GM19240 (cell line): Measurements from ENCODE around the gene NOL4L.

Experiments used
- DNase-seq: peaks from one replicate; pipeline ENCODE4 v3.0.0; 2011; ENCODE audit warnings: low spot score; ENCODE audit not compliant: insufficient read length

Gene NOL4L

GRCh38 chr20:32563311-32564272, 21.5 kb downstream of the NOL4L start:
- no peak for DNase-seq

- no peak for DNase-seq
Observed at GRCh38 chr20:32562495-32562911, 22.6 kb downstream of the NOL4L start.

GRCh38 chr20:32560989-32561830, 23.9 kb downstream of the NOL4L start:
- no peak for DNase-seq

DNA sequence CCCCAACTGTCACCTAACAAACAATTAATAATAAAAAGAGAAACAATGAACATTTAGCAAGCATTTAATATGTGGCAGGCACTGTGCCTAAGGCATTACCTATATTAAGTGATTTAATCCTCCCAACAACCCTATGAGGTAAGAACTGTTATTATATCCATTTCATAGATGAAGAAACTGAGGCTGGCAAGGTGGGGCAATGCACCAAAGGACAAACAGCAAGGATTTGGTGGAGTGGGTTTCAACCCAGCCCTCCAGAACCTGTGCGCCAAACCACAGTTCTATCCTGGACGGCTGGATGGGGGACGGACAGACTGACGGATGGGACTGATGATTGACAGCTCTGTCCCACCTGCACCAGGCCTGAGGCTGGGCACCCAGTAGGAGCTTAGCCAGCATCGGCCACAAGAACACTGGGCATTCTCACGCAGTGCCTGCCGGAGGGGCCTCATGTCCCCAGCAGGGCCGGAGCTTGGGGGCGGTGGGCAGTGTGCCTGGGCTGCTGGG, 24.6 kb downstream of the NOL4L start:
- DNase-seq: no peak

GRCh38 chr20:32559753-32560380, 25.3 kb downstream of the NOL4L start:
- DNase-seq: no peak

DNA sequence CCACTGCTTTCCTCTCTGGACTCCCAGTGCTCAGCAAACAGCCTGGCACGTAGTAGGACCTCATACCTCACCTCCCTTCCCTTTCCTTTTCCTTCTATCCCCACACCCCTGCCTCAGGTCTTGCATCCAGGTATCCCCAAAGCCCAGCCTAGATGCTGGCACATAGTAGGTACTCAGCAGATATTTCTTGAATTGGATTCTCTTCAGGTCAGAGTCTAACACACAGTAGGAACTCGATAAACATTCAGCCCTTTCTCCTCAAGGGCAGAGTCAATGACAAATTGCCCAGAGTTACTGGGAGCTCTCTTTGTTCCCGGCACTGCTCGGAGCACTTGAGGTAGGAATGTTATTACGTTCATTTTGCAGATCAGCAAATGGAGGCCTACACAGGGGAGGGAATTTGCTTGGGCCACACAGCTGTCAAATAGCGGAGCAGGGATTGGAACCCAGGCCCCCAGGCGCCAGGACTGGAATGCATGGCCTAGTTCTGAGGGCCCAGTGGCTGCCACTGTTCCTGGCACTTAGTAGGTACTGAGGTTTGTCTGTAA, 25.9 kb downstream of the NOL4L start:
- DNase-seq: no peak

- DNase-seq: no peak
Observed at GRCh38 chr20:32558526-32558925, 26.6 kb downstream of the NOL4L start.

GRCh38 chr20:32557319-32557718, 27.8 kb downstream of the NOL4L start:
- DNase-seq: no peak

- DNase-seq: no peak
Observed at GRCh38 chr20:32556312-32557184, 28.6 kb downstream of the NOL4L start.

DNA sequence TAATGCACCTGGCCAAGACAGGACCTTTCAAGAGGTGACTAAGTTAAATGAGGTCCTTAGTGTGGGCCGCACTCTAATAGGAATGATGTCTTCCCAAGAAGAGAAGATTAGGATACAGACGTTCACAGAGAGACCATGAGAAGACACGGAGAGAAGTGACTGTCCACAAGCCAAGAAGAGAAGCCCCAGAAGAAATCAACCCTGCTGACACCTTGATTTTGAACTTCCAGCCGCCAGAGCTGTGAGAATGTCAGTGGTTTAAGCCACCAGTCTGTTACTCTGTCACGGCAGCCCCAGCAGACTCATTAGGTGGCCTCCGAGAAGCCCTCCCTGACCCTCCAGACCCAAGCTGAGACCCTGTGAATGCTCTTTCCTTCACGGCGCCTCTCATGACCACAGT, 29.5 kb downstream of the NOL4L start:
- DNase-seq: no peak

DNA sequence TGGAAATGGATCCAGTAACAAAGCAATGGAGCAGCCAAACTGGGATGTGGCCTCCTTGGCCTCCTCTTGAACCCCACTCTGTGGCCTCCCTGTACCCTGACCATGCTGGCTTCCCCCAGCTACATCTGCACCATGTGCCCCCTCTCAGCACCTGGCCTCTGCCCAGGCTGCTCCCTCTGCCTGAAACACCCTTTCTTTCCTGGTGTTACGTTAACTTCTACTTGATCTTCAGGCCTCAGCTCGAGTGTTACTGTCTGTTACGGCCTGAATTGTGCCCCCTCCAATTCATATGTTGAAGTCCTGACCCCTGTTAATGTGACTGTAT, 30.2 kb downstream of the NOL4L start:
- no peak for DNase-seq

DNA sequence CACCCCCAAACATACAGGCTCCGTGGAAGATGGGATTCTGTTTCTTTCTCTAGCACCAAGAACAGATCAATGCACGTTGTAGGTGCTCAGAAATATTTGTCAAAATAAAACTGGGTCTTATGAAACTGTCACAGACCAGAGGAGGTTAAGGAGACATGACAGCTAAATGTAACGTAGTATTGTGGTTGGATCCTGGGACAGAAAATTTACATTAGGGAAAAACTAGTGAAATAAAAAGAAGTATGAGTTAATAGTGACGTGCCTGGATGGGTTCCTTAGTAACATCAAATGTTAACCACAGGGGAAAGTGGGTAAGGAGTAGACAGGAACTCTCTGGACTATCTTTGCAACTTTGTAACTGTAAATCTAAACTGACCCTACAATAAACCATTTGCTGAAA, 31.5 kb downstream of the NOL4L start:
- DNase-seq: no peak

- no peak for DNase-seq
Observed at GRCh38 chr20:32551693-32552092, 33.4 kb downstream of the NOL4L start.

- DNase-seq: no peak
Observed at GRCh38 chr20:32549842-32550241, 35.3 kb downstream of the NOL4L start.

DNA sequence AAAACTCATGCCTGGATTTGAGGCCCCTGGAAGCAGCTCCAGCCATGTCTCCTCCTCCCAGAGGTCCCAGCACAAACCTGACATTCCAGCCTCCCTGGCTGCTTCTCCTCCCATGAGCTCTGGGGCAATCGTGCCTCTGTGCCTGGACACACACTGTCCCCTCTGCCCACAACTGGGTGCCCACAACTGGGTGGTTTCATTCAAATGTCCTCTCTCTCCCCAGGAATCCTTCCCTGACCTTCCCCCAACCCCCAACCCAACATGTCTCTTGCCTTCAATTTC, 37.4 kb downstream of the NOL4L start:
- DNase-seq: no peak

DNA sequence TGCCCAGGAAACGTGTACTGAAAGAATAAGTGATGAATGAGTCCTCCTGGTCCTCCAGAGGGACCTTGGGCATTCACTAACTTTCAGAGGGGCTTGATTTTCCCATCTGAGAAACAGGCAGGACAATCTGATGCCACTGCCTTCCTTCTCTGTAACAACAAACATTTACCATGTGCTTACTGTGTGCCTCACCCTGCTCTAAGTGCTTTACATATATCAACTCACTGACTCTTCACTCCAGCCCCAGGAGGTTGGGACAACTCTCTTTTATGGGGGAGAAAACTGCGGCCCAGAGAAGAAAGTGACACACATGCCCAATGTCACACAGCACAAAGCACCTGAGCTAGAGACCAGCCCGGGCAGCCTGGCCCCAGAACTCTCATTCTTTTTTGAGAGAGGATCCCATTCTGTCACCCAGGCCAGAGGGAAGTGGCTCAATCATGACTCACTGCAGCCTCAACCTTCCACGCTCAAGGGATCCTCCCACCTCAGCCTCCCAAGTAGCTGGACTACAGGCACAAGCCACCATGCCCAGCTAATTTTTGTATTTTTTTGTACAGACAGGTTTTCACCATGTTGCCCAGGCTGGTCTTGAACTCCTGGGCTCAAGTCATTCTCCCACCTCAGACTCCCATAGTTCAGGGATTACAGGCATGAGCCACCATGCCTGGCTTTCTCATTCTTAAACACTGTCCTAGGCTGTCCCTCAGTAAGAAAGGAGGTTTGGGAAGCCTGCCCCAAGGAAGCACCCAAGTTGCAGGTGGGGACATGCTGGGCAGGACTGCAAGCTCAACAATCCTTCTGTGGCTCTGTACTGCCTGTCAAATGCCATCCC, 38.0 kb downstream of the NOL4L start:
- no peak for DNase-seq

GRCh38 chr20:32544893-32545840, 40.0 kb downstream of the NOL4L start:
- no peak for DNase-seq

DNA sequence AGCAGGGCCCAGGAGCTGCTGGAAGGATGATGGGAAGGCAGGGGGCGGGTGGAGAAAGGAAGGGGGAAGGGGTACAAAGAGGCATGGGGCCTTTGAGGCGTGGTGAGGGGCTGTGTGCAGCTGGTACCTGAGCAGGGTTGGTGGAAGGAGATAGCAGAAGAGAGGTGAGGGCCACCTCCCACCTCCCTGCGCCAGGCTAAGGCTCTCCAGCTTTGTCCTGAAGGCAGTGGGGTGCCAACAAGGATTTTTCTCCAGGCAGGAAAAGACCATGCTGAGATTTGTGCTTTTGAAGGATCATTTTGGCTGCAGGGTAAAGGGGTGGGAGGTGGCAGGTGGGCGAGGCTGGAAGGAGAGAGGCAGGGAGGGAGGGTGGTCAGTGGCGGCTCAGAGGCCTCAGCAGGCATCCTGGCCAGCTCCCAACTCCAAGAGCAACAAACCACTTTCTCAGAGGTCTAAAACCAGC, 40.8 kb downstream of the NOL4L start:
- no peak for DNase-seq
